Measurements from ENCODE around the gene SLC37A1. TPM values are rescaled to one million over a fixed set of nuclear protein-coding genes. Genes with fewer than 3 reads are reported as not detected.

The SLC37A1 gene
- total RNA-seq, 1 donor from 2014 or later, result 28.9 TPM

DNA sequence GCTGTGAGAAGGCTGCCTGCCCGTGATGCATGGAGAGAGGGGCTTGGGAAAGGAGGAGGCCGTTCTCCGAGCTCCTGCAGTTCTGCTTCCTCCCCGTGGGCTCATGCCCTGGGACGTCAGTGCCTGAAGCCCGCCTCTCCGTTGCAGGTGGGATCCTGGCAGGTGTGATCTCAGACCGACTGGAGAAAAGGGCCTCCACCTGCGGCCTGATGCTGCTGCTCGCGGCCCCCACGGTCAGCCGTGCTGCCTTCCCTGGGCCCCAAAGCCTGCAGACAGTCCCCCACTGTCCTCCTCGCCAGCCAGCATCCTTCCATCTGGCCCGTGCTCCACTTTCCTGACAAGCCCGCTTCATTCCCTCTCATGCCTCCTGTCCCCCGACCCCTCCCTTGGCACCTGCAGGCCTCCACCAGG lies 50.9 kb downstream of the SLC37A1 start:
- ATAC-seq (no peak), DNase-seq (peak; percentile 40)
- H3K36me3 ChIP-seq, result peaks cover 76% of the 10 kb centered on the region
- peaks cover 14% of the 10 kb centered on the region for H3K4me1 ChIP-seq
- intact Hi-C loops (cut with DNase I), result no loop called here
- H3K27ac ChIP-seq, result no peak overlapping the region
- H3K27me3 ChIP-seq (ENCODE audit: low read depth), result no peaks in the 10 kb centered on the region
- no peaks in the 10 kb centered on the region for H3K9me3 ChIP-seq
- TF ChIP-seq, protein P1, sequence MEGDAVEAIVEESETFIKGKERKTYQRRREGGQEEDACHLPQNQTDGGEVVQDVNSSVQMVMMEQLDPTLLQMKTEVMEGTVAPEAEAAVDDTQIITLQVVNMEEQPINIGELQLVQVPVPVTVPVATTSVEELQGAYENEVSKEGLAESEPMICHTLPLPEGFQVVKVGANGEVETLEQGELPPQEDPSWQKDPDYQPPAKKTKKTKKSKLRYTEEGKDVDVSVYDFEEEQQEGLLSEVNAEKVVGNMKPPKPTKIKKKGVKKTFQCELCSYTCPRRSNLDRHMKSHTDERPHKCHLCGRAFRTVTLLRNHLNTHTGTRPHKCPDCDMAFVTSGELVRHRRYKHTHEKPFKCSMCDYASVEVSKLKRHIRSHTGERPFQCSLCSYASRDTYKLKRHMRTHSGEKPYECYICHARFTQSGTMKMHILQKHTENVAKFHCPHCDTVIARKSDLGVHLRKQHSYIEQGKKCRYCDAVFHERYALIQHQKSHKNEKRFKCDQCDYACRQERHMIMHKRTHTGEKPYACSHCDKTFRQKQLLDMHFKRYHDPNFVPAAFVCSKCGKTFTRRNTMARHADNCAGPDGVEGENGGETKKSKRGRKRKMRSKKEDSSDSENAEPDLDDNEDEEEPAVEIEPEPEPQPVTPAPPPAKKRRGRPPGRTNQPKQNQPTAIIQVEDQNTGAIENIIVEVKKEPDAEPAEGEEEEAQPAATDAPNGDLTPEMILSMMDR (IDR thresholded peaks at IDR 0.05), result no peak
- H3K4me3 ChIP-seq, result no peak overlapping the region

DNA sequence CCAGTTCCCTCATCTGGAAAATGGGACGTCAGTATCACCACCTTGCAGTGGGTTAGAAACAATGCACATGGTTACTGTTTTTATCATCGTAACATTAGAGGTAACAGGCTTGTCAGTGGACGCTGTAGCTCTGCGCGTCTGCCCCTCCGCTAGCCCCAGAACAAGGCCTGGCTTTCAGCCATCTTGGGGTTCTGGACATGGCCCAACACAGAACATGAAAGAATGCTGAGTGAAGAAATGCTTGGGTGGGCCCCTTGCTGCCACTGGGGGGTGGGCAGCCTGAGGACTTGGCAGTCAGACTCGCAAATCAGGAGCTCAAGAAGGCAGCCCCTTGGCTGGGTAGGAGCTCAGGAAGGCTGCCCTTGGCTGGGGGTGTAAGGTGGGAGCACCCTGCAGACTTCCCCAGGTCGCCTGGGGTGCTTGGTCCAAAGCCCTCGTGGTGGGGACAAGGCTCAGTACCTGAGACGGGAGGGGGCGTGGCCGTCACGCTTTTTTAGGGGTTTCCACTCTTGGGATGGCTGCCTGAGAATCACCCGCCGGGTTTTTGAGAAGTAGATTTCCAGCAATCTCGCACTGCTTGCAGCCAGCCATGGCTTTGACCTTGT lies 51.7 kb downstream of the SLC37A1 start:
- Histone ChIP-seq H3K4me1 (peaks cover 14% of the 10 kb centered on the region), H3K27ac (no peak overlapping the region), H3K27me3 (ENCODE audit: low read depth) (no peaks in the 10 kb centered on the region), H3K4me3 (no peak overlapping the region), H3K36me3 (peaks cover 70% of the 10 kb centered on the region), H3K9me3 (no peaks in the 10 kb centered on the region)
- ATAC-seq (no peak), DNase-seq (peak; percentile 41)
- TF ChIP-seq, protein P1 (IDR thresholded peaks at IDR 0.05), result no peak
- intact Hi-C loops (cut with DNase I), result no loop called here

DNA sequence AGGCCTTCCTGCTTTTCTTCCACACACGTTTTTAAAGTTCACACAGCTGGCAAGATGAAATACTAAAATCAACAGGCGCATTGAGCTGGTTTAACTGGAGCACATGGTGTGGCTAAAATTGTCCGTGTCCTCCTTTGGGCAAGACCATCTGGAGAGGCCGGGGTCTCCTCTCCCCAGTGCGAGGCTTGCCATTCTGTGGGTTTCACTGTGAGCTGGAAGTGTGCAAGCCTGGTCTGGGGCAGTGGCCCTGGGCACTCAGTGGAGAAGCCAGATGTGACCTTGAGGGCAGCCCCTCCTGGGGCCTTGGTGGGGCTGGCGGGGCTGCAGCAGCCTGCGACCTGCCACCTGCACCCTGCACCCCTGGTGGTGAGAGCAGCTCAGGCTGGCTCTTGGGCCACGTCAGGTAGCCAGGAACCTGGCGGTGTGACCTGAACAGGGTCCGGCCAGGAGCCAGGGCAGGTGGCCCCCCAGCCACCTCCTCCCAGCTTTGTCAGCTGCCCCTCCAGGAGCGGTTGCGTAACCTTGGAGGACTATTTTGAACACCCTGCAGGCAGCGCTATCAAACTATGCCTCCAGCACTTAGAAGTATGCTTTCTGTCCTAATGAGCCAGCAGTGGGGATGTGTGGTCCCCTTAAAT lies 52.4 kb downstream of the SLC37A1 start:
- DNase-seq (peak; percentile 44), ATAC-seq (no peak)
- no peaks in the 10 kb centered on the region for H3K9me3 ChIP-seq
- peaks cover 14% of the 10 kb centered on the region for H3K4me1 ChIP-seq
- H3K27ac ChIP-seq, result no peak overlapping the region
- TF ChIP-seq, protein P1 (IDR thresholded peaks at IDR 0.05), result no peak
- no peaks in the 10 kb centered on the region for H3K27me3 ChIP-seq (ENCODE audit: low read depth)
- H3K4me3 ChIP-seq, result no peak overlapping the region
- intact Hi-C loops (cut with DNase I), result no loop called here
- H3K36me3 ChIP-seq, result peaks cover 73% of the 10 kb centered on the region

DNA sequence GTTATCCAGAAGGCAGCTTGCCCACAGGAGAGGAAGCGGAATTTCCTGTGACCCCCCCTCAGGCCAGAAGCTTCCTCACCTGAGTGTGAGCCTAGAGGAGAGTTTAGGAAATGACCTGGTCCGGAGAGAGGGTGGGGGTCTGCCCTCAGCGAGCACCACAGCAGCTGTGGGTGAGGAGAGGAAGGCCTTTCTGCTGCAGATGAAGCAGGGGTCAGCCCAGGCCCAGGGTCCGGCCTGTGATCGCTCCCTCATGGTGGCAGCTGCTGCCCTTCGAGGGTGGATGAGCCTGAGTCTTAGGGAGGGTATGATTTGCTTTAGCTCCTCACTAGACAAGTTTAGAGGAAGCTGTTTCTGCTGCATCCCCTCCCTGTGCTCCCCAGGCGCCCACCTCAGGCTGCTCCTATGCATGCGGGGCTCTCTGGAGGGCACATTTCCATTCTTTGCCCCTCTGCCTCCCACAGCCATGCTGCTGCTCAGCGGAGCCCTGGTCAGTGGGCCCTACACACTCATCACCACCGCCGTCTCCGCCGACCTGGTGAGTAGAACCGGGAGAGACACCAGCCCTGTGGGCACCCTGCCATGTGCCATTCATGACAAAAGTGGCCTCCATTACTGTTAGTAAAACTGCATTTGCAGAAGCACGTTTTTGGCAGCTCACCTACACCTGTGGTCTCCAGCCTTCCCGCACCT lies 53.0 kb downstream of the SLC37A1 start:
- Histone ChIP-seq H3K36me3 (peaks cover 73% of the 10 kb centered on the region), H3K27me3 (ENCODE audit: low read depth) (no peaks in the 10 kb centered on the region), H3K27ac (no peak overlapping the region), H3K4me3 (no peak overlapping the region), H3K4me1 (peaks cover 14% of the 10 kb centered on the region), H3K9me3 (no peaks in the 10 kb centered on the region)
- intact Hi-C loops (cut with DNase I), result no loop called here
- TF ChIP-seq, protein P1 (IDR thresholded peaks at IDR 0.05), result no peak
- DNase-seq (peak; percentile 41), ATAC-seq (no peak)

DNA sequence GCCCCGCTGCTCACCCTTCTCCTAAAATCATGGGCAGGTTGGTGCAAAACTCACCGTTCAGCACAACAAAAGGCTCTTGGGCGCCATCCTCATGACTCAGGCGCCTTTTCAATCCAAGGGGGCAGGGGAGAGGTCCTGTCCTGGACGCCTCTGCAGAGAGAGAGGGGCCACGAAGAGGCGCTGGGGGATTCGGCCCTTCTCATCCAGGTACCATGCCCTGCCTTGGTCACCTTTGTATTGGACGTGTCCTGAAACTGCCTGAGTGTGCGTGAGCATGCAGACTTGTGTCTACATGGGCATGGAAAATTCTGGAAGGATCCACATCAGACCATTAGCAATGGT lies 53.5 kb downstream of the SLC37A1 start:
- Histone ChIP-seq H3K36me3 (peaks cover 71% of the 10 kb centered on the region), H3K4me3 (no peak overlapping the region), H3K27ac (no peak overlapping the region), H3K4me1 (peaks cover 14% of the 10 kb centered on the region), H3K27me3 (ENCODE audit: low read depth) (no peaks in the 10 kb centered on the region), H3K9me3 (no peaks in the 10 kb centered on the region)
- TF ChIP-seq, protein P1 (IDR thresholded peaks at IDR 0.05), result no peak
- no peak for DNase-seq
- intact Hi-C loops (cut with DNase I), result no loop called here
- ATAC-seq, result no peak
